NT2/D1 (cell line): Measurements from ENCODE around the gene FBLN5.

ENCODE experiments used
- SUZ12 ChIP-seq: IDR thresholded peaks from 2 replicates; pipeline ENCODE4 v1.6.1; 2011; ENCODE audit not compliant: insufficient read length, insufficient read depth; ENCODE audit errors: extremely low read depth
- YY1 ChIP-seq: IDR thresholded peaks from 2 replicates; pipeline ENCODE4 v1.6.1; 2011; ENCODE audit not compliant: insufficient read length, insufficient read depth

DNA sequence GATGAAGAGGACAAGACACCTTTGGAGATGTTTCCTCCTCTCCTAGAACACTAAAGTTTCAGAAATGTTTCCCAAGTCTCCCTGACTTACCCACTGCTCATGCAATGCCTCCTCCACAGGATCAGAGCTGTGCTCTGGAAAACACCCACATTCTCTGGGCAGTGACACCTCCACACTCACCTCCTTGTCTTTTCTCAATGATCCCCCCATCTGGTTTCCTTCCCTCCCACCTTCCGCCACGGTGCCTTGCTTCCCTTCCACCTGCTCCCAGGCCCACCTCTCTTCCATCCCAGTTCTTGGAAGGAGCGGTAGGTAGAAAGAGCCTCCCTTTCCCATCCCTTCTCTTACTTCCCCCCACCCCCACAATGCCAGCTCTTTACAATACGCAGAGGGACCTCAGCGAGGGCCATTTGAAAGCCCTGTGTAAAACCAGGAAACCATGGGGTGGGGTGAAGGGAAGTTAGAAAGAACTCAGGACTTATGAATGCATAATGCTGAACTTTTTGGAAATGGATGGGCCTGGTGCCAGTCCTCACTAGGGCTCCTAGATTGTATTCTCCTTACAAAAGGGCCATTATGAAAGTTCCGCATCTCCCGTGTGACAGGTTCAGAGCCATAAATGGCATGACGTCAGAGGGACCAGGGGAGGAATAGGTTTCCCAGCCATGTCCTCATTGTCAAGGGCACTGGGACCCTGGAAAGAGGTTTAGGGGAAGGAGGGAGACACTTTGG is 12.8 kb downstream of the FBLN5 start:
- TF ChIP-seq YY1 = no peak
- no peak for TF ChIP-seq SUZ12
